ENCODE measurements around the gene CCDC33. TPM values are rescaled to one million over a fixed set of nuclear protein-coding genes. Genes with fewer than 3 reads are reported as not detected.
A peak's percentile ranks its signal among the peaks of the same experiment; 100 is the strongest.

Gene CCDC33
- total and polyA plus RNA-seq, 4 experiments from 2014 or later: not detected

- POLR2A ChIA-PET (ENCODE audit: partially characterized antibody): no interaction called here
- Histone ChIP-seq H3K9me3 (ENCODE audit: control insufficient read depth in 1 of 2, low read length in 2 of 2) (no peaks in the 10 kb centered on the region), H3K27ac (ENCODE audit: low read depth, low read length) (no peak overlapping the region), H3K4me3 (ENCODE audit: low read length in 2 of 2) (no peak overlapping the region), H3K4me1 (ENCODE audit: insufficient read depth, low read length) (no peaks in the 10 kb centered on the region), H3K36me3 (ENCODE audit: insufficient read depth, low read length) (no peaks in the 10 kb centered on the region), H3K27me3 (ENCODE audit: insufficient read depth, low read length) (no peaks in the 10 kb centered on the region)
- CTCF ChIA-PET (ENCODE audit: partially characterized antibody): no interaction called here
- Mint-ChIP-seq H3K27ac (no peak overlapping the region), H3K4me1 (peaks cover 5 to 13% (median 6%) of the 10 kb centered on the region in 4 donors), H3K4me3 (peak overlapping the region in 1 of 8 donors; percentile 3), H3K9me3 (peaks cover 0 to 2% (median 0%) of the 10 kb centered on the region in 8 donors), H3K27me3 (peaks cover 23 to 36% of the 10 kb centered on the region in 2 donors), H3K36me3 (no peaks in the 10 kb centered on the region)
- DNase-seq: no peak
- intact Hi-C loops (cut with micrococcal nuclease): no loop called here
Measured at GRCh38 chr15:74245342-74245931, 9.3 kb downstream of the CCDC33 start.

GRCh38 chr15:74250266-74250665 lies 14.1 kb downstream of the CCDC33 start:
- no peak for DNase-seq
- Histone ChIP-seq H3K36me3 (ENCODE audit: insufficient read depth, low read length) (no peaks in the 10 kb centered on the region), H3K4me3 (ENCODE audit: low read length in 2 of 2) (no peak overlapping the region), H3K4me1 (ENCODE audit: insufficient read depth, low read length) (no peaks in the 10 kb centered on the region), H3K9me3 (ENCODE audit: control insufficient read depth in 1 of 2, low read length in 2 of 2) (no peaks in the 10 kb centered on the region), H3K27me3 (ENCODE audit: insufficient read depth, low read length) (no peaks in the 10 kb centered on the region), H3K27ac (ENCODE audit: low read depth, low read length) (no peak overlapping the region)
- intact Hi-C loops (cut with micrococcal nuclease): no loop called here
- Mint-ChIP-seq H3K27ac (no peak overlapping the region), H3K9me3 (peaks cover 0 to 2% (median 0%) of the 10 kb centered on the region in 8 donors), H3K4me1 (peaks cover 0 to 5% (median under 1%) of the 10 kb centered on the region in 4 donors), H3K27me3 (peaks cover 11 to 22% of the 10 kb centered on the region in 2 donors), H3K36me3 (no peaks in the 10 kb centered on the region), H3K4me3 (no peak overlapping the region)
- POLR2A ChIA-PET (ENCODE audit: partially characterized antibody): no interaction called here
- CTCF ChIA-PET (ENCODE audit: partially characterized antibody): no interaction called here

- DNase-seq: no peak
- Histone ChIP-seq H3K4me3 (ENCODE audit: low read length in 2 of 2) (no peak overlapping the region), H3K36me3 (ENCODE audit: insufficient read depth, low read length) (no peaks in the 10 kb centered on the region), H3K27ac (ENCODE audit: low read depth, low read length) (no peak overlapping the region), H3K9me3 (ENCODE audit: control insufficient read depth in 1 of 2, low read length in 2 of 2) (no peaks in the 10 kb centered on the region), H3K27me3 (ENCODE audit: insufficient read depth, low read length) (no peaks in the 10 kb centered on the region), H3K4me1 (ENCODE audit: insufficient read depth, low read length) (no peaks in the 10 kb centered on the region)
- H3K27ac Mint-ChIP-seq: no peak overlapping the region
- ChIA-PET CTCF (ENCODE audit: partially characterized antibody) (no interaction called here), POLR2A (ENCODE audit: partially characterized antibody) (no interaction called here)
- intact Hi-C loops (cut with micrococcal nuclease): no loop called here
- no peaks in the 10 kb centered on the region for H3K36me3 Mint-ChIP-seq
- peaks cover 0 to 2% (median 0%) of the 10 kb centered on the region in 8 donors for H3K9me3 Mint-ChIP-seq
- peaks cover 5 to 18% of the 10 kb centered on the region in 2 donors for H3K27me3 Mint-ChIP-seq
- H3K4me1 Mint-ChIP-seq: no peaks in the 10 kb centered on the region
- peak overlapping the region in 1 of 8 donors; percentile 18 for H3K4me3 Mint-ChIP-seq
Measured at GRCh38 chr15:74251131-74251811, 15.1 kb downstream of the CCDC33 start.

GRCh38 chr15:74252291-74252690 lies 16.2 kb downstream of the CCDC33 start:
- CTCF ChIA-PET (ENCODE audit: partially characterized antibody): no interaction called here
- peaks cover 0 to 2% (median 0%) of the 10 kb centered on the region in 8 donors for H3K9me3 Mint-ChIP-seq

GRCh38 chr15:74252721-74253120 lies 16.6 kb downstream of the CCDC33 start:
- ChIA-PET CTCF (ENCODE audit: partially characterized antibody) (no interaction called here), POLR2A (ENCODE audit: partially characterized antibody) (no interaction called here)
- Mint-ChIP-seq H3K36me3 (no peaks in the 10 kb centered on the region), H3K9me3 (peaks cover 0 to 2% (median 0%) of the 10 kb centered on the region in 8 donors), H3K4me3 (no peak overlapping the region), H3K27me3 (peaks cover 5 to 12% of the 10 kb centered on the region in 2 donors), H3K4me1 (no peaks in the 10 kb centered on the region), H3K27ac (no peak overlapping the region)
- intact Hi-C loops (cut with micrococcal nuclease): no loop called here
- H3K36me3 ChIP-seq (ENCODE audit: insufficient read depth, low read length): no peaks in the 10 kb centered on the region
- no peak for DNase-seq
- H3K27me3 ChIP-seq (ENCODE audit: insufficient read depth, low read length): no peaks in the 10 kb centered on the region
- no peak overlapping the region for H3K4me3 ChIP-seq (ENCODE audit: low read length in 2 of 2)
- H3K27ac ChIP-seq (ENCODE audit: low read depth, low read length): no peak overlapping the region
- H3K9me3 ChIP-seq (ENCODE audit: control insufficient read depth in 1 of 2, low read length in 2 of 2): no peaks in the 10 kb centered on the region
- H3K4me1 ChIP-seq (ENCODE audit: insufficient read depth, low read length): no peaks in the 10 kb centered on the region

More at GRCh38 chr15:74252291-74252690, 16.2 kb downstream of the CCDC33 start:
- DNase-seq: no peak
- Histone ChIP-seq H3K4me1 (ENCODE audit: insufficient read depth, low read length) (no peaks in the 10 kb centered on the region), H3K36me3 (ENCODE audit: insufficient read depth, low read length) (no peaks in the 10 kb centered on the region), H3K27me3 (ENCODE audit: insufficient read depth, low read length) (no peaks in the 10 kb centered on the region), H3K4me3 (ENCODE audit: low read length in 2 of 2) (no peak overlapping the region), H3K9me3 (ENCODE audit: control insufficient read depth in 1 of 2, low read length in 2 of 2) (no peaks in the 10 kb centered on the region), H3K27ac (ENCODE audit: low read depth, low read length) (no peak overlapping the region)
- H3K27me3 Mint-ChIP-seq: peaks cover 5 to 12% of the 10 kb centered on the region in 2 donors
- H3K4me3 Mint-ChIP-seq: no peak overlapping the region
- H3K27ac Mint-ChIP-seq: no peak overlapping the region
- H3K4me1 Mint-ChIP-seq: no peaks in the 10 kb centered on the region
- H3K36me3 Mint-ChIP-seq: no peaks in the 10 kb centered on the region
- intact Hi-C loops (cut with micrococcal nuclease): no loop called here
- POLR2A ChIA-PET (ENCODE audit: partially characterized antibody): no interaction called here

- Histone ChIP-seq H3K27ac (ENCODE audit: low read depth, low read length) (no peak overlapping the region), H3K4me3 (ENCODE audit: low read length in 2 of 2) (no peak overlapping the region), H3K27me3 (ENCODE audit: insufficient read depth, low read length) (no peaks in the 10 kb centered on the region), H3K9me3 (ENCODE audit: control insufficient read depth in 1 of 2, low read length in 2 of 2) (no peaks in the 10 kb centered on the region), H3K36me3 (ENCODE audit: insufficient read depth, low read length) (no peaks in the 10 kb centered on the region), H3K4me1 (ENCODE audit: insufficient read depth, low read length) (no peaks in the 10 kb centered on the region)
- peaks cover 0 to 2% (median 0%) of the 10 kb centered on the region in 8 donors for H3K9me3 Mint-ChIP-seq
- no peaks in the 10 kb centered on the region for H3K36me3 Mint-ChIP-seq
- DNase-seq: no peak
- intact Hi-C loops (cut with micrococcal nuclease): no loop called here
- peaks cover 5 to 12% of the 10 kb centered on the region in 2 donors for H3K27me3 Mint-ChIP-seq
- no peaks in the 10 kb centered on the region for H3K4me1 Mint-ChIP-seq
- H3K4me3 Mint-ChIP-seq: no peak overlapping the region
- ChIA-PET CTCF (ENCODE audit: partially characterized antibody) (no interaction called here), POLR2A (ENCODE audit: partially characterized antibody) (no interaction called here)
- H3K27ac Mint-ChIP-seq: no peak overlapping the region
Measured at GRCh38 chr15:74253211-74253921, 17.2 kb downstream of the CCDC33 start.

GRCh38 chr15:74257105-74257504 lies 21.0 kb downstream of the CCDC33 start:
- Mint-ChIP-seq H3K4me3 (no peak overlapping the region), H3K4me1 (no peaks in the 10 kb centered on the region), H3K27me3 (peaks cover 8 to 23% of the 10 kb centered on the region in 2 donors), H3K36me3 (no peaks in the 10 kb centered on the region), H3K27ac (no peak overlapping the region), H3K9me3 (no peaks in the 10 kb centered on the region)
- ChIA-PET POLR2A (ENCODE audit: partially characterized antibody) (no interaction called here), CTCF (ENCODE audit: partially characterized antibody) (no interaction called here)
- no peaks in the 10 kb centered on the region for H3K27me3 ChIP-seq (ENCODE audit: insufficient read depth, low read length)
- no peaks in the 10 kb centered on the region for H3K36me3 ChIP-seq (ENCODE audit: insufficient read depth, low read length)
- no peak overlapping the region for H3K4me3 ChIP-seq (ENCODE audit: low read length in 2 of 2)
- intact Hi-C loops (cut with micrococcal nuclease): no loop called here
- H3K4me1 ChIP-seq (ENCODE audit: insufficient read depth, low read length): no peaks in the 10 kb centered on the region
- H3K27ac ChIP-seq (ENCODE audit: low read depth, low read length): no peak overlapping the region
- DNase-seq: no peak
- no peaks in the 10 kb centered on the region for H3K9me3 ChIP-seq (ENCODE audit: control insufficient read depth in 1 of 2, low read length in 2 of 2)
